ENCODE data around the gene ATP5ME. TPM values are rescaled to one million over a fixed set of nuclear protein-coding genes. Genes with fewer than 3 reads are reported as not detected.
A peak's percentile ranks its signal among the peaks of the same experiment; 100 is the strongest.
"Not testable (repeated sequence)": the region's sequence is repeated elsewhere in the genome, so short reads cannot be mapped to it uniquely, and the experiment has no call there.

ATP5ME gene
- polyA plus RNA-seq, 3 donors, result 221 to 338 (median 268) TPM

DNA sequence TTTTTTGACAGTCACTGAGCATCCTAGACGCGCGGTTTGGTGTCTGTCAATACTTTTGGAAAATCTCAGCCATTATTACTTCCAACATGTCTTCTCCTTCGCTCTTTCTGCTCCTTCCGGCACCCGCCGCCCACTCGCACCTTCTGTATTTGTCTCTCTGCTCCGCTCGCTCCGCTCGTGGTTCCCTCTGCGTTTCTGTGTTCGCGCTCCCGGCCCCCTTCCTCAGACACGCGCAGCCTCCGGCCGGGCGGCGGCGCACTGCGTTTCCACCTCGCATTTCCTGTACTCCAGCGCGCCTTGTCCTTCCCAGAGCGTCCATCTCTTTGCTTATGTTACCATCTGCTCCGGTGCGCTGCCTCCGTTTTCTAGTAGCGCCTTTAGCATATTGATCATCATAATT, 27.6 kb downstream of the ATP5ME start:
- no peak for DNase-seq

DNA sequence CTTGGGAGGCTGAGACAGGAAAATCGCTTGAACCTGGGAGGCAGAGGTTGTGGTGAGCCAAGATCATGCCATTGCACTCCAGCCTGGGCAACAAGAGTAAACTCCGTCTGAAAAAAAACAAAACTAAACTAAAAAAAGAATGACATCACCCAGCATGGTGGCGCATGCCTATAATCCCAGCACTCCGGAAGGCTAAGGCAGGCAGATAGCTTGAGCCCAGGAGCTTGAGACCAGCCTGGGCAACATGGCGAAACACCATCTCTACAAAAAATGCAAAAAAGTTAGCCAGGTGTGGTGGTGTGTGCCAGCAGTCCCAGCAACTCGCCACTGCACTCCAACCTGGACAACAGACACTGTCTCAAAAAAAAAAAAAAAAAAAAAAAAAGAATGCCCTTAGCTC, 31.7 kb downstream of the ATP5ME start:
- DNase-seq, result not testable (repeated sequence)

GRCh38 chr4:637536-638280, 36.4 kb downstream of the ATP5ME start:
- DNase-seq, result peak; percentile 55

- DNase-seq, result no peak
These were observed 37.4 kb downstream of the ATP5ME start for GRCh38 chr4:636628-637159.

GRCh38 chr4:635851-636627, 38.0 kb downstream of the ATP5ME start:
- DNase-seq, result no peak

DNA sequence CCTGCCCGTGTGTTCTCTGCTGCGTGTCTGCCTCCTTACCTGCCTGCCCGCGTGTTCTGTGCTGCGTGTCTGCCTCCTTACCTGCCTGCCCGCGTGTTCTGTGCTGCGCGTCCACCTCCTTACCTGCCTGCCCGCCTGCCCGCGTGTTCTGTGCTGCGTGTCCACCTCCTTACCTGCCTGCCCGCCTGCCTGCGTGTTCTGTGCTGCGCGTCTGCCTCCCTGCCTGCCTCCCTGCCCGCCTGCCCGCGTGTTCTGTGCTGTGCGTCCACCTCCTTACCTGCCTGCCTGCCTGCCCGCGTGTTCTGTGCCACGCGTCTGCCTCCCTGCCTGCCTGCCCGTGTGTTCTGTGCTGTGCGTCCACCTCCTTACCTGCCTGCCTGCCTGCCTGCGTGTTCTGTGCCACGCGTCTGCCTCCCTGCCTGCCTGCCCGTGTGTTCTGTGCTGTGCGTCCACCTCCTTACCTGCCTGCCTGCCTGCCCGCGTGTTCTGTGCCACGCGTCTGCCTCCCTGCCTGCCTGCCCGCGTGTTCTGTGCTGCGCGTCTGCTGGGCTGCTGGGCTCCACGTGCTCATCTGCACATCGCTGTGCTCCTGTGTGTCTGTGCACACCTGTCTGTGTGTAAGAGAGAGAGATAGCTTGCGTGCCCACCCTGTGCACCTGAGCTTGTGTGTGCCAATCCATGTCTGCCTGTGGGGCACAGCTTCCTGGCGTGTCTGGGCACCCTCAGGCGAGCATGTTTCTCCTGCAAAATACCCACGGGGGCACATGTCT, 38.8 kb downstream of the ATP5ME start:
- DNase-seq, result not testable (repeated sequence)

GRCh38 chr4:634599-634985, 39.5 kb downstream of the ATP5ME start:
- no peak for DNase-seq

DNA sequence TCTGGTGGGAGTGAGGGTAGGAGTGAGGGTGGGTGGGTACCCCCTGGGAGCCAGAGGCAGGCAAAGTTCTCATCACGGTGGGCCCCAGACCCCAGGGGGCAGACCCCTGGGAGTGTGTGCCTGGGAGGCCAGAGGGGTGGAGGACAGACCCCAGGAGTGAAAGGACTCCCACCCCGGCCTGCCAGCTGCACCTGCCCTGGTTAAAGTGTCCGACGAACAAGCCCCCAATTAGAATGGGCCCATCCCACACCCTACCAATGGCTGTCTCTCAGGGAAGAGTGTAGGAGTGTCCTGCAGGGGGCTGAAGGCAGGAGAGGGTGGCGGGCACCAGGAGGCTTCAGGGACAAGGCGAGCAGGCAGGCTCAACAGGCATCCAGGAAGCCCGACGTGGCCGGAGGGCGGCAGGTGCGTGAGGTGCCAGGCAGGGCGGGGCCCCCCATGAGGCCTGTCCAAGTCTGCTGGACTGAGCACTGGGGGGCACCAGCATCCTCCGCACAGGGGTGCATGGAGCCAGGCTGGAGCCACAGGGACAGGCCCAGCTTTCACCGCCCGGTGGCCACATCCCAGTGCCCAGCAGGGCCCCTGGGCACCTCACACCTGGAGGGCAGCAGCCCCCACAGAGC, 40.0 kb downstream of the ATP5ME start:
- DNase-seq, result no peak

- no peak for DNase-seq
These were observed 40.7 kb downstream of the ATP5ME start for GRCh38 chr4:633406-633805.

GRCh38 chr4:632926-633325, 41.1 kb downstream of the ATP5ME start:
- DNase-seq, result no peak

GRCh38 chr4:632196-632790, 41.8 kb downstream of the ATP5ME start:
- no peak for DNase-seq

GRCh38 chr4:630656-631055, 43.4 kb downstream of the ATP5ME start:
- DNase-seq, result no peak

DNA sequence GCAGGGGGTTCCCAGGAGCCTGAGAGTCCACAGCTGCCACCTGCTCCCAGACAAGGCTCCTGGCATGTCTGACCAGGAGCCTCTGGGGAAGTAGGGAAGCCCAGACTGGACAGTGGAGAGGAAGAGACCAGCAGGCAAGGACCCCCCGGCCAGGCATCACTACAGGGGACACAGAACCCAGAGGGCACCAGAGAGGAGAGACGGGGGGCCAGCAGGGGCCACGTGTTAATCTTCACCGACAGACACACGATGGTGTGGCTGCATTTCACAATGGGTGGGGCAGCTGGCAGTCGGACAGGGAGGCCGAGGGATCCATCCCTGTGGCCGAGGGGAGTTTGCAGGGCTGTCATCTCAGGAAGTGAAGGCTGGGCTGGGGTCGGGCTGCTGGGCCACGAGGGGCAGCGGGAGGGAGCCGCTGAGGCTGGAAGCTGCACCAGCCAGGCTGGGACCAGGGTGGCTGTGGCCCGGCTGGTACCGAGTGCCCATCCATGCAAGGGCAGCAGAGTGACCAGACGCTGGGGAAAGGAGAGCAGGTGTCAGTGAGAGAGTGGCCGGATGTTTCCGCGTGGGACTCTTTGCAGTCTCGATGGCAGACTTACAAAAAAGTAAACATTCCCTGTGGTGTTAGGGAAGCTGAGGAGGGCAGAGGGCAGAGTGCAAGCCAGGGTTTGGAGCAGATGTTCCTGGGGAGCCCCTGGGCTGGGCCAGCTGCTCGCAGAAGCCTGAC, 44.0 kb downstream of the ATP5ME start:
- no peak for DNase-seq

- no peak for DNase-seq
These were observed 44.5 kb downstream of the ATP5ME start for GRCh38 chr4:629636-629914.

- DNase-seq, result no peak
These were observed 45.0 kb downstream of the ATP5ME start for GRCh38 chr4:628821-629635.

- no peak for DNase-seq
These were observed 45.8 kb downstream of the ATP5ME start for GRCh38 chr4:628311-628741.

- no peak for DNase-seq
These were observed 46.5 kb downstream of the ATP5ME start for GRCh38 chr4:627347-628125.

DNA sequence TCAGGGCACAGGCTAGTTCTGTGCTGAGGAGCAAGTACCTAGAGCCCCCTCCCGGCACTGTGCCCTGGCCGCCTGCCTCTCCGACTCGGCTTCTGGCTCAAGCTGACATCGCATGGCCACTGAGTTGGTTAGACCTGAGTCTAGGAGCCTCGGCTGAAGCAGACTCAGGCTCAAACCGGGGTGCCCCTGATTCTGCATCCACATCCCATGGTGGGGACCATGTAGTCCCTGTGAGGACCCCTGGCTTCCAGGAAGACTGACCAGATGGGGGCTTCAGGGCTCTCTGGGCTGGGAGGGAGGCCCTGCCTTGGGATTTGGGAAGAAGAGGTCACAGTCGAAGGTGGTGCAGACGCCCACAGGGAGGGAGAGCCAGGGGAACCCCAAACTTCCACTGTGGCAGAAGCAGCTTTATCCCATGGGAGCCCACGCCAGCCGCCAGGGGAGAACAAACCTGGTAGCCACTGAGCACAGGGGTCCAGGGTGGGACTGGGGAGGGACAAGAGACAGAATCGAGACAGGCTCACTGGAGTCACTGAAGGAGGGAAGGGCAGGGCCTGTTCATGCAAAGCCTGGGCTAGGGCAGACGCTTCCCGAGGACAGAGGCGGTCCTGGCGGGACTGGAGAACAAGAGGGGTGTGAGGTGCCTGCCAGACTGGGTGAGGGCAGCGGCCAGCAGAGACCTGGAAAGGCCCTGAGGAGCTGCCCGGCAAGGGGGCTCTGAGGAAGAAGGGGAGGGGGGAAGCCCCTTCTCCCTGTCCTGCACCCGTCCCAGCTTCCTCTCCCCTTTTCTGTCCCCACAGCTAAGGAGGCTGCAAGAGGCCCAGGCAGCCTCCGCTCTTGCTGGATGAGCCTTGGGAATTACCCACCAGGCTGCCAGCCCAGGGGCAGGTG, 47.6 kb downstream of the ATP5ME start:
- DNase-seq, result no peak

All from renal pelvis (tissue), 4 donors.